ENCODE results near the gene KCTD20.

The KCTD20 gene

GRCh38 chr6:36484736-36485135 lies 41.9 kb downstream of the KCTD20 start:
- H2BK120ac ChIP-seq (ENCODE audit: insufficient read depth, low read length, poor library complexity) = no peak overlapping the region
- H2AFZ ChIP-seq (ENCODE audit: insufficient read depth, low read length, poor library complexity) = no peak overlapping the region
- H2BK5ac ChIP-seq (ENCODE audit: low read depth, low read length, poor library complexity) = no peak overlapping the region
- H3K4me1 ChIP-seq (ENCODE audit: control insufficient read depth in 1 of 2, insufficient read depth in 2 of 2, low read length in 2 of 2) = no peaks in the 10 kb centered on the region
- H3K4me3 ChIP-seq (ENCODE audit: low read depth, low read length) = no peak overlapping the region
- no peaks in the 10 kb centered on the region for H3K9me3 ChIP-seq (ENCODE audit: insufficient read depth, low read depth, low read length)
- H4K8ac ChIP-seq (ENCODE audit: low read depth, low read length) = no peak overlapping the region
- H4K91ac ChIP-seq (ENCODE audit: low read depth, low read length) = no peak overlapping the region
- H3K18ac ChIP-seq (ENCODE audit: low read length) = no peak overlapping the region
- H3K79me2 ChIP-seq (ENCODE audit: control insufficient read depth, insufficient read depth, low read length, poor library complexity) = no peaks in the 10 kb centered on the region
- H3K4me2 ChIP-seq (ENCODE audit: low read length) = no peak overlapping the region
- no peak overlapping the region for H3K9ac ChIP-seq (ENCODE audit: low read length)
- DNase-seq = no peak
- H3K27ac ChIP-seq (ENCODE audit: low read depth, low read length) = no peak overlapping the region
- no peak overlapping the region for H2BK12ac ChIP-seq (ENCODE audit: low read length)
- WGBS (ENCODE audit: extremely low coverage, insufficient coverage, insufficient read length) = no CpG with 5 or more reads among the region's 5 CpGs
- H4K12ac ChIP-seq (ENCODE audit: low read depth, low read length) = no peak overlapping the region
- peaks cover 27 to 41% of the 10 kb centered on the region in 2 experiments for H3K36me3 ChIP-seq (ENCODE audit: control insufficient read depth in 1 of 2, insufficient read depth in 2 of 2, low read length in 2 of 2)
- H3K79me1 ChIP-seq (ENCODE audit: low read length) = no peaks in the 10 kb centered on the region
- no peak overlapping the region for H3K4ac ChIP-seq (ENCODE audit: low read depth, low read length)
- H3K14ac ChIP-seq (ENCODE audit: low read length) = no peak overlapping the region
- H3K23ac ChIP-seq (ENCODE audit: low read length) = no peak overlapping the region
- no peak overlapping the region for H2AK5ac ChIP-seq (ENCODE audit: low read length)
- no peaks in the 10 kb centered on the region for H3K27me3 ChIP-seq (ENCODE audit: insufficient read depth, low read length)

- no peak overlapping the region for H2BK120ac ChIP-seq (ENCODE audit: insufficient read depth, low read length, poor library complexity)
- WGBS (ENCODE audit: extremely low coverage, insufficient coverage, insufficient read length) = no CpG with 5 or more reads among the region's 1 CpG
- no peaks in the 10 kb centered on the region for H3K27me3 ChIP-seq (ENCODE audit: insufficient read depth, low read length)
- no peaks in the 10 kb centered on the region for H3K9me3 ChIP-seq (ENCODE audit: insufficient read depth, low read depth, low read length)
- H2AFZ ChIP-seq (ENCODE audit: insufficient read depth, low read length, poor library complexity) = no peak overlapping the region
- no peak overlapping the region for H2AK5ac ChIP-seq (ENCODE audit: low read length)
- no peak overlapping the region for H2BK5ac ChIP-seq (ENCODE audit: low read depth, low read length, poor library complexity)
- H3K27ac ChIP-seq (ENCODE audit: low read depth, low read length) = no peak overlapping the region
- no peak overlapping the region for H3K4me2 ChIP-seq (ENCODE audit: low read length)
- no peaks in the 10 kb centered on the region for H3K79me1 ChIP-seq (ENCODE audit: low read length)
- no peak overlapping the region for H3K18ac ChIP-seq (ENCODE audit: low read length)
- no peak overlapping the region for H3K9ac ChIP-seq (ENCODE audit: low read length)
- no peak overlapping the region for H3K4ac ChIP-seq (ENCODE audit: low read depth, low read length)
- H4K91ac ChIP-seq (ENCODE audit: low read depth, low read length) = no peak overlapping the region
- H3K4me1 ChIP-seq (ENCODE audit: control insufficient read depth in 1 of 2, insufficient read depth in 2 of 2, low read length in 2 of 2) = no peaks in the 10 kb centered on the region
- no peak overlapping the region for H2BK12ac ChIP-seq (ENCODE audit: low read length)
- peaks cover 11 to 29% of the 10 kb centered on the region in 2 experiments for H3K36me3 ChIP-seq (ENCODE audit: control insufficient read depth in 1 of 2, insufficient read depth in 2 of 2, low read length in 2 of 2)
- H4K8ac ChIP-seq (ENCODE audit: low read depth, low read length) = no peak overlapping the region
- H3K14ac ChIP-seq (ENCODE audit: low read length) = no peak overlapping the region
- H3K4me3 ChIP-seq (ENCODE audit: low read depth, low read length) = no peak overlapping the region
- no peak overlapping the region for H3K23ac ChIP-seq (ENCODE audit: low read length)
- no peak overlapping the region for H4K12ac ChIP-seq (ENCODE audit: low read depth, low read length)
- H3K79me2 ChIP-seq (ENCODE audit: control insufficient read depth, insufficient read depth, low read length, poor library complexity) = no peaks in the 10 kb centered on the region
- no peak for DNase-seq
Measured at GRCh38 chr6:36487698-36488097, 44.9 kb downstream of the KCTD20 start.

GRCh38 chr6:36488221-36488620 lies 45.4 kb downstream of the KCTD20 start:
- Histone ChIP-seq H3K27ac (ENCODE audit: low read depth, low read length) (no peak overlapping the region), H4K91ac (ENCODE audit: low read depth, low read length) (no peak overlapping the region), H3K4me3 (ENCODE audit: low read depth, low read length) (no peak overlapping the region), H2BK12ac (ENCODE audit: low read length) (no peak overlapping the region), H3K18ac (ENCODE audit: low read length) (no peak overlapping the region), H2BK5ac (ENCODE audit: low read depth, low read length, poor library complexity) (no peak overlapping the region), H3K4ac (ENCODE audit: low read depth, low read length) (no peak overlapping the region), H3K79me1 (ENCODE audit: low read length) (no peaks in the 10 kb centered on the region), H3K9ac (ENCODE audit: low read length) (no peak overlapping the region), H3K4me2 (ENCODE audit: low read length) (no peak overlapping the region), H2AFZ (ENCODE audit: insufficient read depth, low read length, poor library complexity) (no peak overlapping the region), H4K8ac (ENCODE audit: low read depth, low read length) (no peak overlapping the region), H3K23ac (ENCODE audit: low read length) (no peak overlapping the region), H4K12ac (ENCODE audit: low read depth, low read length) (no peak overlapping the region), H2AK5ac (ENCODE audit: low read length) (no peak overlapping the region), H3K9me3 (ENCODE audit: insufficient read depth, low read depth, low read length) (no peaks in the 10 kb centered on the region), H3K4me1 (ENCODE audit: control insufficient read depth in 1 of 2, insufficient read depth in 2 of 2, low read length in 2 of 2) (no peaks in the 10 kb centered on the region), H2BK120ac (ENCODE audit: insufficient read depth, low read length, poor library complexity) (no peak overlapping the region), H3K36me3 (ENCODE audit: control insufficient read depth in 1 of 2, insufficient read depth in 2 of 2, low read length in 2 of 2) (peaks cover 10 to 29% of the 10 kb centered on the region in 2 experiments), H3K79me2 (ENCODE audit: control insufficient read depth, insufficient read depth, low read length, poor library complexity) (no peaks in the 10 kb centered on the region), H3K14ac (ENCODE audit: low read length) (no peak overlapping the region), H3K27me3 (ENCODE audit: insufficient read depth, low read length) (no peaks in the 10 kb centered on the region)
- DNase-seq = no peak

GRCh38 chr6:36489426-36489825 lies 46.6 kb downstream of the KCTD20 start:
- no peaks in the 10 kb centered on the region for H3K27me3 ChIP-seq (ENCODE audit: insufficient read depth, low read length)
- H3K4me1 ChIP-seq (ENCODE audit: control insufficient read depth in 1 of 2, insufficient read depth in 2 of 2, low read length in 2 of 2) = no peaks in the 10 kb centered on the region
- H3K79me1 ChIP-seq (ENCODE audit: low read length) = no peaks in the 10 kb centered on the region
- H3K4me3 ChIP-seq (ENCODE audit: low read depth, low read length) = no peak overlapping the region
- no peak overlapping the region for H2AK5ac ChIP-seq (ENCODE audit: low read length)
- no peak for DNase-seq
- no peak overlapping the region for H2BK12ac ChIP-seq (ENCODE audit: low read length)
- H3K9ac ChIP-seq (ENCODE audit: low read length) = no peak overlapping the region
- WGBS (ENCODE audit: extremely low coverage, insufficient coverage, insufficient read length) = no CpG with 5 or more reads among the region's 4 CpGs
- no peak overlapping the region for H4K12ac ChIP-seq (ENCODE audit: low read depth, low read length)
- no peak overlapping the region for H3K14ac ChIP-seq (ENCODE audit: low read length)
- H3K4me2 ChIP-seq (ENCODE audit: low read length) = no peak overlapping the region
- no peak overlapping the region for H4K91ac ChIP-seq (ENCODE audit: low read depth, low read length)
- no peak overlapping the region for H3K18ac ChIP-seq (ENCODE audit: low read length)
- H2BK120ac ChIP-seq (ENCODE audit: insufficient read depth, low read length, poor library complexity) = no peak overlapping the region
- no peak overlapping the region for H3K23ac ChIP-seq (ENCODE audit: low read length)
- H4K8ac ChIP-seq (ENCODE audit: low read depth, low read length) = no peak overlapping the region
- H3K27ac ChIP-seq (ENCODE audit: low read depth, low read length) = no peak overlapping the region
- H2BK5ac ChIP-seq (ENCODE audit: low read depth, low read length, poor library complexity) = no peak overlapping the region
- H3K36me3 ChIP-seq (ENCODE audit: control insufficient read depth in 1 of 2, insufficient read depth in 2 of 2, low read length in 2 of 2) = peaks cover 8 to 31% of the 10 kb centered on the region in 2 experiments
- H3K79me2 ChIP-seq (ENCODE audit: control insufficient read depth, insufficient read depth, low read length, poor library complexity) = no peaks in the 10 kb centered on the region
- no peaks in the 10 kb centered on the region for H3K9me3 ChIP-seq (ENCODE audit: insufficient read depth, low read depth, low read length)
- H3K4ac ChIP-seq (ENCODE audit: low read depth, low read length) = no peak overlapping the region
- no peak overlapping the region for H2AFZ ChIP-seq (ENCODE audit: insufficient read depth, low read length, poor library complexity)

Measured in trophoblast cell (in vitro differentiated cells and primary cell).